Ovary (tissue), 9 donors: Measurements from ENCODE around the gene AUTS2. TPM values are rescaled to one million over a fixed set of nuclear protein-coding genes. Genes with fewer than 3 reads are reported as not detected.

Experiments used
- DNase-seq, 5 donors: peaks; one replicate each; pipeline ENCODE4 v3.0.0-alpha.2; 2019 to 2020
- H3K27ac ChIP-seq, 2 donors: fragments of 200-600 bp; one replicate each; pipeline versions ENCODE4 v1.5.1 to v1.8.0; 2019 to 2022
- H3K27me3 ChIP-seq: fragments of 200-600 bp; one replicate; pipeline ENCODE4 v1.8.0; 2022
- H3K36me3 ChIP-seq: fragments of 200-600 bp; sonication (generic); one replicate; pipeline ENCODE4 v1.5.1; 2019
- H3K4me1 ChIP-seq: one replicate; pipeline ENCODE4 v1.8.1; 2013; ENCODE audit warnings: mild to moderate bottlenecking, moderate library complexity; ENCODE audit not compliant: insufficient read depth
- H3K4me3 ChIP-seq: fragments of 200-600 bp; sonication (generic); one replicate; pipeline ENCODE4 v1.5.1; 2017
- H3K9me3 ChIP-seq, 2 donors: fragments of 200-600 bp in 1 of 2; sonication (generic) in 1 of 2; one replicate each; pipeline versions ENCODE4 v1.5.1 to v1.8.1; 2013 to 2019; ENCODE audit warnings: mild to moderate bottlenecking in 1 of 2, moderate library complexity in 1 of 2
- EP300 ChIP-seq: sonication (generic); formaldehyde crosslinking; IDR thresholded peaks from one replicate; pipeline ENCODE4 v1.6.1; 2017; ENCODE audit warnings: antibody characterized with exemption
- POLR2A ChIP-seq: fragments of 450-650 bp; IDR thresholded peaks from one replicate; pipeline ENCODE4 v1.6.1; 2017; ENCODE audit warnings: antibody characterized with exemption, mild to moderate bottlenecking, moderate library complexity
- WGBS, 3 donors: extraction: QIAGEN DNeasy Blood & Tissue Kit in 1 of 3; methylation state at CpG; one replicate each; pipeline versions ENCODE4 v1.1.5 to v1.1.7; 2013 to 2017; 5-methylcytosine and 5-hydroxymethylcytosine counted together
- intact Hi-C, 4 donors: fragments of 100-400 bp; cut with DNase I; formaldehyde crosslinking; loops; one replicate each; pipeline versions ENCODE4 v1.11.0 to v1.15.1; 2022 to 2023
- polyA plus RNA-seq, 2 donors: library from polyadenylated mRNA; stranded (reverse); fragments of 200-250 nt in 1 of 2; fragments of 350-450 nt in 1 of 2; fragmentation: Illumina TruSeq in 1 of 2; extraction: RNeasy Lipid Tissue Mini Kit (QIAGEN cat#74804) in 1 of 2; gene quantifications; one replicate each; pipeline ENCODE4 v1.2.3, GENCODE V29; 2013 to 2014
- total RNA-seq, 7 donors: library from RNA; depleted of rRNA in 2 of 7; stranded (reverse); fragments of >200 nt in 2 of 7; fragmentation: NEBNext Ultra II Directional in 3 of 7; extraction: Animal tissue kit (Norgen Biotek cat#: 25700) in 3 of 7; gene quantifications; one replicate each; pipeline versions ENCODE4 v1.1.0 to v1.2.4, GENCODE V29; 2016 to 2023
- TF ChIP-seq, protein P1 (sequence below), 3 donors: fragments of 450-650 bp in 2 of 3; fragments of 200-600 bp in 1 of 3; IDR thresholded peaks; one replicate each; pipeline versions ENCODE4 v1.5.1 to v1.8.0; 2016 to 2022; ENCODE audit warnings: antibody characterized with exemption in 3 of 3, mild to moderate bottlenecking in 1 of 3
- donor health status: DM: no; HTN: no; CAD: no; lungs with moderate emphysema.
- donor health status: DM: no; HTN: no; CAD: no.
- donor health status: Bipolar disorder and iron deficiency.
- donor health status: DM: yes; HTN: yes; CAD: no.
- donor health status: DM: no; HTN: no; CAD: no.
- donor health status: DM: yes; HTN: yes; CAD: no.

The AUTS2 gene
- total and polyA plus RNA-seq, 9 donors = 18.3 to 60.9 (median 44.9) TPM

DNA sequence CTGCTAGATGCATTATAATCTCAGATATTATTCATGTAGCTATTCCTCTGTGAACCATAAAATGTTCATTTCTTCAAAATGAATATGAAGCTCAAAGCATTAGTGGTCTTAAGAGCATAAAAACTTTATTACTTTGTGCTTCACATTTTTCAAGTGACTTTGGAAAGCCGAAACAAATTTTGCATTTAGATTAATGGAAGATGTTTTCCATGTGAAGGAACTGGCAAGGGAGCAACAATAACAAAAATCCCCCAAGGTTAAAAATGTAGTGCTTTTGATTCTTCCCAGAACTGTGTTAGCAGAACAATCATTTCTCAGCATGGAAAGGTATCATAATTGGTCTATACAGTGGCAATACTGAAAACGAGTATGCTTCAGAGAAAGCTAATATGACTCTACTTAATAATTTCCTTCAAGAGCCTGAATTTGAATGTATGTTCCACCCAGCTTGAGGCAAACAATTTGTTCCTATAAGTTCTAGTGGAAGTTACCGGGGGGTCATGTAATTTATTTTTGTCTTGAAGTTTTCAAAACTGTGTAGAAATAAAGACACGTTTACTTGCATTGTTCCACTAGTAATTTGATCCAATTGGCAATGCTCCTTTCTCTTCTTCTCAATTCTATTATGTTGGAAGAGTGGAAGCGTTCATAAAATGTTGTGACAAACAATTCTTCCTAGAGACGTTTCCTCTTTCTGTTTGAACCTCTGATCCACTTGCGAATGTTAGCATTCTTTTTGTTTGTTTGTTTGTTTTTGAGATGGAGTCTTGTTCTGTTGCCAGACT lies 665.4 kb downstream of the AUTS2 start:
- intact Hi-C loops = no loop called here
- WGBS, 3 donors = 12 to 33% (median 19%) methylated on average over 7 of the region's 7 CpGs
- peaks cover 8% of the 10 kb centered on the region for H3K4me1 ChIP-seq

DNA sequence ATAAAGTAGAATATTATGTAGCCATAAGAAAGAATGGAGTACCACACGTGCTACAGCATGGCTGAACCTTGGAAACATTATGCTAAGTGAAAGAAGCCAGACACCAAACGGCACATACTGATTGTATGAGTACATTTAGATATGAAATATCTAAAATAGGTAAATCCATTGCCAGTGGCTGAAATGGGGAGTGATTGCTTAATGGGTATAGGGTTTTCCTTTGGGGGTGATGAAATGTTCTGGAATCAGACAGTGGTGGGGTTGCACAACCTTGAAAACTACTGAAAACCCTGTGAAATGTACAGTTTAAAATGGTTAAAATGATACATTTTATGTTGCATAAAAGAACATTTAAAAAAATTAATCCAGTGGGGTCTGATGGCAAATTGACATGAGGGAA lies 667.9 kb downstream of the AUTS2 start:
- Histone ChIP-seq H3K4me1 (peaks cover 5% of the 10 kb centered on the region), H3K36me3 (no peaks in the 10 kb centered on the region), H3K9me3 (no peaks in the 10 kb centered on the region), H3K4me3 (no peak overlapping the region), H3K27ac (no peak overlapping the region), H3K27me3 (no peaks in the 10 kb centered on the region)
- WGBS, 3 donors = 75 to 86% (median 77%) methylated on average over 2 of the region's 2 CpGs
- TF ChIP-seq POLR2A (no peak), EP300 (no peak)
- TF ChIP-seq, protein P1, sequence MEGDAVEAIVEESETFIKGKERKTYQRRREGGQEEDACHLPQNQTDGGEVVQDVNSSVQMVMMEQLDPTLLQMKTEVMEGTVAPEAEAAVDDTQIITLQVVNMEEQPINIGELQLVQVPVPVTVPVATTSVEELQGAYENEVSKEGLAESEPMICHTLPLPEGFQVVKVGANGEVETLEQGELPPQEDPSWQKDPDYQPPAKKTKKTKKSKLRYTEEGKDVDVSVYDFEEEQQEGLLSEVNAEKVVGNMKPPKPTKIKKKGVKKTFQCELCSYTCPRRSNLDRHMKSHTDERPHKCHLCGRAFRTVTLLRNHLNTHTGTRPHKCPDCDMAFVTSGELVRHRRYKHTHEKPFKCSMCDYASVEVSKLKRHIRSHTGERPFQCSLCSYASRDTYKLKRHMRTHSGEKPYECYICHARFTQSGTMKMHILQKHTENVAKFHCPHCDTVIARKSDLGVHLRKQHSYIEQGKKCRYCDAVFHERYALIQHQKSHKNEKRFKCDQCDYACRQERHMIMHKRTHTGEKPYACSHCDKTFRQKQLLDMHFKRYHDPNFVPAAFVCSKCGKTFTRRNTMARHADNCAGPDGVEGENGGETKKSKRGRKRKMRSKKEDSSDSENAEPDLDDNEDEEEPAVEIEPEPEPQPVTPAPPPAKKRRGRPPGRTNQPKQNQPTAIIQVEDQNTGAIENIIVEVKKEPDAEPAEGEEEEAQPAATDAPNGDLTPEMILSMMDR (IDR thresholded peaks at IDR 0.05) = no peak
- intact Hi-C loops = no loop called here
- DNase-seq = no peak

More for the DNA sequence above, 665.4 kb downstream of the AUTS2 start:
- H3K4me3 ChIP-seq = no peak overlapping the region
- H3K27ac ChIP-seq = no peak overlapping the region
- TF ChIP-seq EP300 (no peak), POLR2A (no peak)
- TF ChIP-seq, protein P1 (IDR thresholded peaks at IDR 0.05) = no peak
- no peak for DNase-seq
- H3K27me3 ChIP-seq = no peaks in the 10 kb centered on the region
- H3K36me3 ChIP-seq = no peaks in the 10 kb centered on the region
- no peaks in the 10 kb centered on the region for H3K9me3 ChIP-seq

DNA sequence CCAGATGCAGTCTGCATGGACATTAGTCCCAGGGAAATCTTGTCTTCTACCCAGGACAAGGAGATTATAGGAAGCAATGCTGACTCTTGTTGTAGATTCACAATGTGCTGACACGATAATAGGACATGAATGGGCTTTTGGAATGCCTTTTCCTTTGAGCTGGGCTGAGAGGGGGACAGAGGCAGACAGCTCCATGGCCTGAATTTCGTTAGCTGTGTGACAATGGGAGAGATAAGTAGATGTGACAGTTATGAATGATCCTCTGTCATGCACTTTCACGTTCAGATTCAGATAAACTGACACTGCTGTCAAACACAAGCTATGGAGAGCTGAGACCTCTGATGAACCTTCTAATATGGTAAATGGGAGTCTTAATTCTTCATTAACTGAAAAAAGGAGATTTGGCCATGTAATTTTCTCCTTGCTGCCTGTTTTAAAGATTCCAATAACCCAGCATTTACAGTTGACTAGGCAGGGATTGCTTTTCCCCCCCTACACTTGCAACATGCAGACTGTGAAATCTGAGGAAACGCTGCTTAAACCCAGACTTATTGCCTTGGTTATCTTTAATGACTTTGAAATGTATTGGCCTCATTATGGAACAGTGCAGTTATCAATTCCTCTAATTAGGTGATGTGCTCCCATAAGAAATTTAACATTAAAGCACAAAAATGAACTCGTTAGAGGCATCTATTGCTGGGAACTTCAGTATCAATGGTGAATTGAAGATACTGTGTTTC lies 669.3 kb downstream of the AUTS2 start:
- Histone ChIP-seq H3K27ac (no peak overlapping the region), H3K4me1 (peaks cover 5% of the 10 kb centered on the region), H3K9me3 (no peaks in the 10 kb centered on the region), H3K27me3 (no peaks in the 10 kb centered on the region), H3K4me3 (no peak overlapping the region), H3K36me3 (no peaks in the 10 kb centered on the region)
- intact Hi-C loops = no loop called here
- no peak for DNase-seq
- TF ChIP-seq POLR2A (no peak), EP300 (no peak)
- TF ChIP-seq, protein P1 (IDR thresholded peaks at IDR 0.05) = no peak
- WGBS, 3 donors = 91 to 96% (median 92%) methylated on average over 5 of the region's 5 CpGs

DNA sequence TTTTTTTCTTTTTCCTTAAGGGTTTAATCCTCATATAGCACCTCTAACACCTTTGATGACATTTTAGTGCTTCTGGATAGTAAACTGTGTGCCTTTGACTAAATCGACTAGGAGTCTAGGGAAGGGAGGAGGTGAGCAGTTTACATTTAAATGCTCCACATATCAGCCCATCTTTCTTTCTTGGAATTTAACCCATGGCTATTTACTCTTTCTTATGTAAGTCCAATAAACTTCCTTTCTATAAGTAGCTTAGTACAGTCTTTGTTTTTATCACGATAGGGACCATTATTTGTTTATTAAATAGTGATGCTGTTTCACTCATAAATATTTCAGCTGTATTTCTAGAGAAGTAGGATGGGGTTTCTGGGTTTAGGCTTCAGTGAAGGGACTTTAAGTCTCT lies 669.9 kb downstream of the AUTS2 start:
- 69 to 79% (median 73%) methylated on average over 2 of the region's 2 CpGs for WGBS, 3 donors
- Histone ChIP-seq H3K9me3 (no peaks in the 10 kb centered on the region), H3K36me3 (no peaks in the 10 kb centered on the region), H3K27ac (no peak overlapping the region), H3K4me3 (no peak overlapping the region), H3K27me3 (no peaks in the 10 kb centered on the region), H3K4me1 (peaks cover 5% of the 10 kb centered on the region)
- intact Hi-C loops = no loop called here
- no peak for DNase-seq
- no peak for TF ChIP-seq EP300
- TF ChIP-seq POLR2A = no peak
- TF ChIP-seq, protein P1 (IDR thresholded peaks at IDR 0.05) = no peak
